Nephron progenitor cell (in vitro differentiated cells): Measurements from ENCODE around the gene FHIP1A.

Experiments
- DNase-seq: peaks from one replicate; pipeline ENCODE4 v3.0.0; 2021
- H3K27ac Mint-ChIP-seq: 2 replicates; pipeline ENCODE4 v1.8.0; 2021; ENCODE audit warnings: mild to moderate bottlenecking, moderate library complexity, mixed read lengths
- H3K27me3 Mint-ChIP-seq: 2 replicates; pipeline ENCODE4 v1.8.0; 2021; ENCODE audit warnings: mild to moderate bottlenecking, low read depth, mixed read lengths; ENCODE audit not compliant: poor library complexity
- H3K36me3 Mint-ChIP-seq: 2 replicates; pipeline ENCODE4 v1.8.0; 2021; ENCODE audit warnings: low read depth, mixed read lengths
- H3K4me1 Mint-ChIP-seq: 2 replicates; pipeline ENCODE4 v1.8.0; 2021; ENCODE audit warnings: mixed read lengths
- H3K4me3 Mint-ChIP-seq: 2 replicates; pipeline ENCODE4 v1.8.0; 2021; ENCODE audit warnings: mild to moderate bottlenecking, moderate library complexity, mixed read lengths
- H3K9me3 Mint-ChIP-seq: 2 replicates; pipeline ENCODE4 v1.8.0; 2021; ENCODE audit warnings: mild to moderate bottlenecking, moderate library complexity, mixed read lengths
- TF ChIP-seq, protein P1 (sequence below): fragments of 200-600 bp; sonication (generic); IDR thresholded peaks from 2 replicates; pipeline ENCODE4 v1.5.0; 2021; ENCODE audit warnings: antibody characterized with exemption

FHIP1A gene

DNA sequence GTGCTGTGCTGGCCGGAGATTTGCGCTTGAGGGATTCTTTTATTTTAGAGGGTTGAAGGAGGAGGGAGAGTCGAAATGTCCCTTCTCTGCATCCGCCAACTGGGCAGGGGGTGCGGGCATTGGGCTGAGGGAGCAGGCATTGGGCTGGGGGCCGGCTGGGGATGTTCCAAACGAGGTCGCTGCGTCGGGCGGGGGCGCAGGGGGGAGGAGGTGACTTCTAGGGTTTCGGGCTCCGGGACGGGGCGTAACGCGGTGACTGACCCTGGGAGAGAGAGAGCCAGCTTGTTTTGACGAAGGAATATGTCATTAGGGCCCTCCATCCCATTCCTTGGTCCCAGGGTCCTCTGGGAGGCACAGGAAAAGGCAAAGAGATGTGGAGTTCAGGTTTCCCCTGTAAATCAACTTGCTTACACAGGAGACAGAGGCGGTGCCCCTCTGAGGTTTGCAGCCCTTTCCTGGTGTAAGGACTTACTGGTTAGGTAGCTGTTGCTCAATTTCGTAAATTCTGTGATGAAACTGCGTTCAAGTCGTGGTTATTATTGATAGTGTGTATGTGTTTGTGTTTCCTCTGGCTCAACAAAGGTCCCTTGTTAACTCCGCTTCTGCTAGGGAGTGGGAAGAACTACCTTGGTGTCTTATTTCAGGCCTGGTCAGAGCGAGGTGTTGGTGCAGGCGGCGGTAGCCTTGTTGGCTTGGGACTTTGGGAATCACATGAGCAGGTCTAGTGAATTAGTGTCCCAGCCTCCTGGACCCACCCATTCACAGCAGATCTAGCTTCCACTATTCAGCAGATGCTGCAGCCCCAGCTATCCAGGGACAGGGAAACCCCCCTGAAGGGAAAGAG is 716 bp downstream of the FHIP1A start:
- H3K4me3 Mint-ChIP-seq, result peak overlapping the region; percentile 93
- peaks cover 16% of the 10 kb centered on the region for H3K27me3 Mint-ChIP-seq
- no peaks in the 10 kb centered on the region for H3K9me3 Mint-ChIP-seq
- DNase-seq, result peak; percentile 66
- peak overlapping the region; percentile 74 for H3K27ac Mint-ChIP-seq
- H3K36me3 Mint-ChIP-seq, result peaks cover 5% of the 10 kb centered on the region
- TF ChIP-seq, protein P1, sequence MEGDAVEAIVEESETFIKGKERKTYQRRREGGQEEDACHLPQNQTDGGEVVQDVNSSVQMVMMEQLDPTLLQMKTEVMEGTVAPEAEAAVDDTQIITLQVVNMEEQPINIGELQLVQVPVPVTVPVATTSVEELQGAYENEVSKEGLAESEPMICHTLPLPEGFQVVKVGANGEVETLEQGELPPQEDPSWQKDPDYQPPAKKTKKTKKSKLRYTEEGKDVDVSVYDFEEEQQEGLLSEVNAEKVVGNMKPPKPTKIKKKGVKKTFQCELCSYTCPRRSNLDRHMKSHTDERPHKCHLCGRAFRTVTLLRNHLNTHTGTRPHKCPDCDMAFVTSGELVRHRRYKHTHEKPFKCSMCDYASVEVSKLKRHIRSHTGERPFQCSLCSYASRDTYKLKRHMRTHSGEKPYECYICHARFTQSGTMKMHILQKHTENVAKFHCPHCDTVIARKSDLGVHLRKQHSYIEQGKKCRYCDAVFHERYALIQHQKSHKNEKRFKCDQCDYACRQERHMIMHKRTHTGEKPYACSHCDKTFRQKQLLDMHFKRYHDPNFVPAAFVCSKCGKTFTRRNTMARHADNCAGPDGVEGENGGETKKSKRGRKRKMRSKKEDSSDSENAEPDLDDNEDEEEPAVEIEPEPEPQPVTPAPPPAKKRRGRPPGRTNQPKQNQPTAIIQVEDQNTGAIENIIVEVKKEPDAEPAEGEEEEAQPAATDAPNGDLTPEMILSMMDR, result no peak
- peaks cover 48% of the 10 kb centered on the region for H3K4me1 Mint-ChIP-seq

DNA sequence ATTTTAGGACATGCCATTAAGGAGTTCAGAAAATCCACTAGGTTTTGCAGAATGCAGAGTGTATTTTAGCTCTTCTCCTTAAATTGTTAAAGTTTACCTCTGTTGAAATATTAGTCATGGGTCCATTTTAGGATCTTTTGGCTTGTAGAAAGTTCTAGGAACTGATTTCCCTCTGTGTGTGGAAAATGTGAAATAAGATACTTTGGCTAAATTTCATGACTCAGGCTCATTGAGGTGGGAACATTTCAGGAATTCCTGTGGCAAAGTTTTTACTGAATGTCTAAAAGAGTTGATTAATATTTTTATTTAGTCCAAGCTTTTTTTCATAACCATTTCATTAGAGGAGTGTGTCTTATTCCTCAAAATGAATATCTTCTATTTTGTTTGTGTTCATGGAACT is 7.0 kb downstream of the FHIP1A start:
- TF ChIP-seq, protein P1, result no peak
- Mint-ChIP-seq H3K9me3 (no peaks in the 10 kb centered on the region), H3K36me3 (peaks cover 14% of the 10 kb centered on the region), H3K4me3 (no peak overlapping the region), H3K4me1 (peaks cover 29% of the 10 kb centered on the region), H3K27ac (no peak overlapping the region), H3K27me3 (no peaks in the 10 kb centered on the region)
- no peak for DNase-seq

DNA sequence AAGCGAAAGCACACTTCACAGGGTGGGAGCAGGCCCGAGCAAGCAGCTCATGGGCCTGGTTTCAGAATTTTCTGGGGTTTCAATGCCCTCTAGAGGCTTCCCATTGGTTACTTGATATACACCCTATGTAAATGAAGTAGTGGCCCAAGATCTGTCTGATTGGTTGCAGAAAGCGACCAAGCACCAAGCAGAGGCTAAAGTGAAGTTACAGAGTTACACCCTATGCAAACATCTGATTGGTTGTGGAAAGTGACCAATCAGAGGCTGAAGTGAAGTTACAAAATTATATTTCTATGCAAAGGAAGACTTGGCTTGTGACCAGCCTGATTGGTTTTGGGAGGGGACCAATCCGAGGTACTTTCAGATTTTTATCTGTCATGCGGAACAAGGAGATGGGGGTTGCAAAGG is 8.2 kb downstream of the FHIP1A start:
- no peak overlapping the region for H3K27ac Mint-ChIP-seq
- DNase-seq, result no peak

DNA sequence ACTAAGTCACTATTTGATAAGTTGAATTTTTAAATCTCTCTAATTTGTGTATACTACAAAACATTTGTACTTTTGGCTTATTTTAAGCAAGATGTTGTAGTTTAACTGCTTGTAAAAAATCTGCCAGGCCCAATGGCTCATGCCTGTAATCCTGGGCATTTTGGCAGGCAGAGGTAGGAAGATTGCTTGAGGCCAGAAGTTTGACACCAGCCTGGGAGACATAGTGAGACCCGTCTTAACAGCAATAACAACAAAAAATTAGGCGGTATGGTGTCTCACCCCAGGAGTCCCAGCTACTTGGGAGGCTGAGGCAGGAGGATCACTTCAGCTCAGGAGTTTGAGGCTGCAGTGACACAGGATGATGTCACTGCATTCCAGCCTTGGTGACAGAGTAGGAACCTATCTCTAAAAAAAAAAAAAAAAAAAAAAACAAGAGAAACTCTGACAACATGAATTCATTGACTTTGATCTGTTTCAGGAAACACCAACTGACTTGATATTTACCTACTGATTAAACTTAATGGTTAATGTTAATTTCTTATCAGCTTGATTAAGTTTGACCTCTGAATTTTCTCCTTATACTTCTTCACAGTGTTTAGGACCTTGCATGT is 8.9 kb downstream of the FHIP1A start:
- Mint-ChIP-seq H3K9me3 (no peaks in the 10 kb centered on the region), H3K27me3 (no peaks in the 10 kb centered on the region), H3K36me3 (peaks cover 12% of the 10 kb centered on the region), H3K4me1 (peaks cover 25% of the 10 kb centered on the region), H3K4me3 (no peak overlapping the region), H3K27ac (no peak overlapping the region)
- TF ChIP-seq, protein P1, result no peak
- no peak for DNase-seq

More for the DNA sequence above, 8.2 kb downstream of the FHIP1A start:
- Mint-ChIP-seq H3K4me3 (no peak overlapping the region), H3K36me3 (peaks cover 14% of the 10 kb centered on the region), H3K27me3 (no peaks in the 10 kb centered on the region), H3K4me1 (peaks cover 25% of the 10 kb centered on the region), H3K9me3 (no peaks in the 10 kb centered on the region)
- TF ChIP-seq, protein P1, result no peak

DNA sequence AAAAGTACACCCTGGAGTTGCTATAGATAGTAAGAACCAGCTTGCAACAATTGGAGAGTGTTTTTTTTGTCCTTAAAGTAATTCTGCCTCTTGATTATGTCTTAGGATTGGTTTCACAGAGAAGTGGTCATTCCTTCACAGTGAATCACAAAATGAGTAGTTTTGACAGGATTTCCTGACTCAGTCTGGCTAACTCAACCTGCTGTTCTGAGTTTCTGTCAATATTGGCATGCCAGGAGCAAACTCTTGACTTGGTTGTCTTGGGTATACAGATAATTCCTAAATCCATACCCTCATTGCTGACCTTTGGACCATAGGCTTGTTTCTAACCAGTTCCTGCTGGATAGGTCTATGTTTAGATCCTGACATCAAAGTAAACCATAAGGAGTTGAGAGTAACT is 9.4 kb downstream of the FHIP1A start:
- DNase-seq, result no peak
- no peaks in the 10 kb centered on the region for H3K27me3 Mint-ChIP-seq
- H3K4me1 Mint-ChIP-seq, result peaks cover 25% of the 10 kb centered on the region
- H3K36me3 Mint-ChIP-seq, result peaks cover 9% of the 10 kb centered on the region
- H3K9me3 Mint-ChIP-seq, result no peaks in the 10 kb centered on the region
- TF ChIP-seq, protein P1, result no peak
- no peak overlapping the region for H3K27ac Mint-ChIP-seq
- H3K4me3 Mint-ChIP-seq, result no peak overlapping the region
